WTC11 (cell line): ENCODE measurements around the gene GAL3ST3. TPM values are rescaled to one million over a fixed set of nuclear protein-coding genes. Genes with fewer than 3 reads are reported as not detected.
A peak's percentile ranks its signal among the peaks of the same experiment; 100 is the strongest.

Experiments
- ATAC-seq: fragments of 200-7000 bp; cut with Tn5 transposase; 2 replicates; pipeline ENCODE4 v1.10.0; 2021; ENCODE audit warnings: mild to moderate bottlenecking, moderate library complexity
- CTCF ChIA-PET: fragments of 300-600 bp; sonication (Branson Sonifier 250); formaldehyde crosslinking; loops from one replicate; lab custom pipeline; 2021; ENCODE audit warnings: antibody characterized with exemption; lab: Charles Lee
- POLR2A ChIA-PET: fragments of 350-600 bp; sonication (Branson Sonifier 250); formaldehyde crosslinking; loops from one replicate; lab custom pipeline; 2021; ENCODE audit warnings: antibody characterized with exemption; lab: Charles Lee
- DNase-seq: peaks from one replicate; pipeline ENCODE4 v3.0.0; 2021; ENCODE audit warnings: low spot score
- H3K27ac Mint-ChIP-seq: 2 replicates; pipeline ENCODE4 v1.8.0; 2021; ENCODE audit warnings: mixed read lengths
- H3K27me3 Mint-ChIP-seq: 2 replicates; pipeline ENCODE4 v1.8.0; 2021; ENCODE audit warnings: low read depth, mild to moderate bottlenecking, moderate library complexity, mixed read lengths
- H3K36me3 Mint-ChIP-seq: 2 replicates; pipeline ENCODE4 v1.8.0; 2021; ENCODE audit warnings: mixed read lengths
- H3K4me1 Mint-ChIP-seq: 2 replicates; pipeline ENCODE4 v1.8.0; 2022; ENCODE audit warnings: mixed read lengths
- H3K4me3 Mint-ChIP-seq: 2 replicates; pipeline ENCODE4 v1.8.0; 2021; ENCODE audit warnings: mild to moderate bottlenecking, moderate library complexity, mixed read lengths
- H3K9me3 Mint-ChIP-seq: 2 replicates; pipeline ENCODE4 v1.8.0; 2021; ENCODE audit warnings: mixed read lengths
- MYBL2 ChIP-seq: sonication (generic); formaldehyde crosslinking; IDR thresholded peaks from 2 replicates; pipeline ENCODE4 v1.8.1; 2023; ENCODE audit warnings: mild to moderate bottlenecking, moderate library complexity, missing genetic modification reagents
- NFATC4 ChIP-seq: fragments of 250-450 bp; sonication (Bioruptor Pico); IDR thresholded peaks from 2 replicates; pipeline ENCODE4 v1.9.0; 2021; ENCODE audit warnings: mild to moderate bottlenecking
- NR1H2 ChIP-seq: sonication (generic); formaldehyde crosslinking; IDR thresholded peaks from 2 replicates; pipeline ENCODE4 v1.9.0; 2021; ENCODE audit warnings: mild to moderate bottlenecking, moderate library complexity, missing genetic modification reagents
- total RNA-seq: library from RNA; stranded (reverse); gene quantifications from 3 replicates; pipeline ENCODE4 v1.2.3, GENCODE V29; 2021
- TF ChIP-seq, protein P1 (sequence below): fragments of 250-450 bp; sonication (Bioruptor Pico); IDR thresholded peaks from 2 replicates; pipeline ENCODE4 v1.9.0; 2021; ENCODE audit warnings: mild to moderate bottlenecking, borderline replicate concordance
- TF ChIP-seq, protein P2 (sequence below): sonication (generic); formaldehyde crosslinking; IDR thresholded peaks from 2 replicates; pipeline ENCODE4 v1.8.1; 2023; ENCODE audit warnings: mild to moderate bottlenecking, missing genetic modification reagents, borderline replicate concordance
- TF ChIP-seq, protein P3 (sequence below): sonication (generic); formaldehyde crosslinking; IDR thresholded peaks from 2 replicates; pipeline ENCODE4 v1.8.0; 2022; ENCODE audit warnings: mild to moderate bottlenecking, missing genetic modification reagents
- TF ChIP-seq, protein P4 (sequence below): sonication (generic); formaldehyde crosslinking; IDR thresholded peaks from 2 replicates; pipeline ENCODE4 v1.8.0; 2022; ENCODE audit warnings: mild to moderate bottlenecking, missing genetic modification reagents
- TF ChIP-seq, protein P5 (sequence below): sonication (generic); formaldehyde crosslinking; IDR thresholded peaks from 2 replicates; pipeline ENCODE4 v1.8.1; 2023; ENCODE audit warnings: mild to moderate bottlenecking, missing genetic modification reagents
- TF ChIP-seq, protein P6 (sequence below): sonication (generic); formaldehyde crosslinking; conservative IDR thresholded peaks from 2 replicates; pipeline ENCODE4 v1.8.1; 2022; ENCODE audit warnings: mild to moderate bottlenecking, missing genetic modification reagents

Gene GAL3ST3
- total RNA-seq, 1 experiment from 2014 or later = 21.3 TPM

DNA sequence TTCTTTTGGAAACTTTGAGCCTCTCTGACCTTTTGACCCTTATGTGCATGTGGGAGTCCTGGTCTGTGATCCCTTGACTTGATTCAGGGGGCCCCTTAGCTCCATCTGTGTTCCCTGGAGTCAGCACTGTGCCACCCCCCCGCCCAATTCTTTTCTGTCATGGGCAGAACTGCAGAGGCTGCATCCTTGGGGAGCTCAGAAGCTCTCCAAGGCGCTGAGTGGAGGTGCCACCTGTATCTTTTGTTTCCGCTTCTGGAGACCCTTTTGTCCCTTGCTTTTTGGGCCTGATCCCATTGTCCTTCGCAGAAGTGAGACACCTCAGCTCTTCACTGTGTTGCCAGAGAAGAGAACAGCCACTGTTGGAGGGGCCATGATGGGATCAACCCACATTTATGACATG is 18.7 kb upstream of the GAL3ST3 start:
- DNase-seq (no peak), ATAC-seq (no peak)
- 0 out of 2 replicates have a peak, but pooled peaks cover 3% of the 10 kb centered on the region for H3K9me3 Mint-ChIP-seq
- ChIA-PET POLR2A (no interaction called here), CTCF (interaction anchor here (0.7 to 4.7 kb wide), 9 partner anchors 8 to 215 kb away, joined by 3 to 43 read pairs (median 4); partner anchors contain the start of gene SF3B2)
- H3K27me3 Mint-ChIP-seq = no peaks in the 10 kb centered on the region
- no peak for TF ChIP-seq NR1H2 (CRISPR knock-in tag)
- no peak for TF ChIP-seq MYBL2 (CRISPR knock-in tag)
- TF ChIP-seq, protein P1, sequence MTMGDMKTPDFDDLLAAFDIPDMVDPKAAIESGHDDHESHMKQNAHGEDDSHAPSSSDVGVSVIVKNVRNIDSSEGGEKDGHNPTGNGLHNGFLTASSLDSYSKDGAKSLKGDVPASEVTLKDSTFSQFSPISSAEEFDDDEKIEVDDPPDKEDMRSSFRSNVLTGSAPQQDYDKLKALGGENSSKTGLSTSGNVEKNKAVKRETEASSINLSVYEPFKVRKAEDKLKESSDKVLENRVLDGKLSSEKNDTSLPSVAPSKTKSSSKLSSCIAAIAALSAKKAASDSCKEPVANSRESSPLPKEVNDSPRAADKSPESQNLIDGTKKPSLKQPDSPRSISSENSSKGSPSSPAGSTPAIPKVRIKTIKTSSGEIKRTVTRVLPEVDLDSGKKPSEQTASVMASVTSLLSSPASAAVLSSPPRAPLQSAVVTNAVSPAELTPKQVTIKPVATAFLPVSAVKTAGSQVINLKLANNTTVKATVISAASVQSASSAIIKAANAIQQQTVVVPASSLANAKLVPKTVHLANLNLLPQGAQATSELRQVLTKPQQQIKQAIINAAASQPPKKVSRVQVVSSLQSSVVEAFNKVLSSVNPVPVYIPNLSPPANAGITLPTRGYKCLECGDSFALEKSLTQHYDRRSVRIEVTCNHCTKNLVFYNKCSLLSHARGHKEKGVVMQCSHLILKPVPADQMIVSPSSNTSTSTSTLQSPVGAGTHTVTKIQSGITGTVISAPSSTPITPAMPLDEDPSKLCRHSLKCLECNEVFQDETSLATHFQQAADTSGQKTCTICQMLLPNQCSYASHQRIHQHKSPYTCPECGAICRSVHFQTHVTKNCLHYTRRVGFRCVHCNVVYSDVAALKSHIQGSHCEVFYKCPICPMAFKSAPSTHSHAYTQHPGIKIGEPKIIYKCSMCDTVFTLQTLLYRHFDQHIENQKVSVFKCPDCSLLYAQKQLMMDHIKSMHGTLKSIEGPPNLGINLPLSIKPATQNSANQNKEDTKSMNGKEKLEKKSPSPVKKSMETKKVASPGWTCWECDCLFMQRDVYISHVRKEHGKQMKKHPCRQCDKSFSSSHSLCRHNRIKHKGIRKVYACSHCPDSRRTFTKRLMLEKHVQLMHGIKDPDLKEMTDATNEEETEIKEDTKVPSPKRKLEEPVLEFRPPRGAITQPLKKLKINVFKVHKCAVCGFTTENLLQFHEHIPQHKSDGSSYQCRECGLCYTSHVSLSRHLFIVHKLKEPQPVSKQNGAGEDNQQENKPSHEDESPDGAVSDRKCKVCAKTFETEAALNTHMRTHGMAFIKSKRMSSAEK (CRISPR knock-in tag) = no peak
- peak overlapping the region; percentile 69 for H3K27ac Mint-ChIP-seq
- no peak overlapping the region for H3K4me3 Mint-ChIP-seq
- H3K4me1 Mint-ChIP-seq = peaks cover 26% of the 10 kb centered on the region
- peaks cover 60% of the 10 kb centered on the region for H3K36me3 Mint-ChIP-seq

DNA sequence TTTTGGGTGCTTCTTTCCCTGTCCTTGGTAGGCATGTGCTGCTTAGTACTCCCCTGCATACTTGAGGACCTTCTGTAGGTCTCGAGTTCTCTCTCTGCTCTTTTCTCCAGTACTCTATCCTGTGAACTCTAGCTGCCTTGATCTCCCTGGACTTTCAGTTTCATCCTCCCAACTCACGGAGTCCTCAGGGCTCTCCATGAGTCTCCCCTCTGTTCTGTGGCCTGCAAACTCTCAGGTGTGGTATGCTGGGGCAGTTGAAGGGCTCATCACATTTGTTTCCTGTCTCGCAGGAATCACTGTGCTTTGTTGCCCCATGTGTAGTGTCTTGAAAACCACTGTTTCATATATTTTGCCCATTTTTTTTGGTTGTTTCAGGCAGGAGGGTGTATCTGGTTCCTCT is 17.8 kb upstream of the GAL3ST3 start:
- Mint-ChIP-seq H3K4me1 (peaks cover 19% of the 10 kb centered on the region), H3K9me3 (0 out of 2 replicates have a peak, but pooled peaks cover 3% of the 10 kb centered on the region), H3K4me3 (no peak overlapping the region), H3K36me3 (peaks cover 64% of the 10 kb centered on the region), H3K27me3 (no peaks in the 10 kb centered on the region), H3K27ac (peak overlapping the region; percentile 22; the same call in 1 of the 2 replicates)
- no peak for TF ChIP-seq NFATC4 (CRISPR knock-in tag)
- TF ChIP-seq, protein P2, sequence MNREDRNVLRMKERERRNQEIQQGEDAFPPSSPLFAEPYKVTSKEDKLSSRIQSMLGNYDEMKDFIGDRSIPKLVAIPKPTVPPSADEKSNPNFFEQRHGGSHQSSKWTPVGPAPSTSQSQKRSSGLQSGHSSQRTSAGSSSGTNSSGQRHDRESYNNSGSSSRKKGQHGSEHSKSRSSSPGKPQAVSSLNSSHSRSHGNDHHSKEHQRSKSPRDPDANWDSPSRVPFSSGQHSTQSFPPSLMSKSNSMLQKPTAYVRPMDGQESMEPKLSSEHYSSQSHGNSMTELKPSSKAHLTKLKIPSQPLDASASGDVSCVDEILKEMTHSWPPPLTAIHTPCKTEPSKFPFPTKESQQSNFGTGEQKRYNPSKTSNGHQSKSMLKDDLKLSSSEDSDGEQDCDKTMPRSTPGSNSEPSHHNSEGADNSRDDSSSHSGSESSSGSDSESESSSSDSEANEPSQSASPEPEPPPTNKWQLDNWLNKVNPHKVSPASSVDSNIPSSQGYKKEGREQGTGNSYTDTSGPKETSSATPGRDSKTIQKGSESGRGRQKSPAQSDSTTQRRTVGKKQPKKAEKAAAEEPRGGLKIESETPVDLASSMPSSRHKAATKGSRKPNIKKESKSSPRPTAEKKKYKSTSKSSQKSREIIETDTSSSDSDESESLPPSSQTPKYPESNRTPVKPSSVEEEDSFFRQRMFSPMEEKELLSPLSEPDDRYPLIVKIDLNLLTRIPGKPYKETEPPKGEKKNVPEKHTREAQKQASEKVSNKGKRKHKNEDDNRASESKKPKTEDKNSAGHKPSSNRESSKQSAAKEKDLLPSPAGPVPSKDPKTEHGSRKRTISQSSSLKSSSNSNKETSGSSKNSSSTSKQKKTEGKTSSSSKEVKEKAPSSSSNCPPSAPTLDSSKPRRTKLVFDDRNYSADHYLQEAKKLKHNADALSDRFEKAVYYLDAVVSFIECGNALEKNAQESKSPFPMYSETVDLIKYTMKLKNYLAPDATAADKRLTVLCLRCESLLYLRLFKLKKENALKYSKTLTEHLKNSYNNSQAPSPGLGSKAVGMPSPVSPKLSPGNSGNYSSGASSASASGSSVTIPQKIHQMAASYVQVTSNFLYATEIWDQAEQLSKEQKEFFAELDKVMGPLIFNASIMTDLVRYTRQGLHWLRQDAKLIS (CRISPR knock-in tag) = no peak
- TF ChIP-seq, protein P3, sequence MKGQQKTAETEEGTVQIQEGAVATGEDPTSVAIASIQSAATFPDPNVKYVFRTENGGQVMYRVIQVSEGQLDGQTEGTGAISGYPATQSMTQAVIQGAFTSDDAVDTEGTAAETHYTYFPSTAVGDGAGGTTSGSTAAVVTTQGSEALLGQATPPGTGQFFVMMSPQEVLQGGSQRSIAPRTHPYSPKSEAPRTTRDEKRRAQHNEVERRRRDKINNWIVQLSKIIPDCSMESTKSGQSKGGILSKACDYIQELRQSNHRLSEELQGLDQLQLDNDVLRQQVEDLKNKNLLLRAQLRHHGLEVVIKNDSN = no peak
- TF ChIP-seq, protein P1 (CRISPR knock-in tag) = no peak
- TF ChIP-seq, protein P4, sequence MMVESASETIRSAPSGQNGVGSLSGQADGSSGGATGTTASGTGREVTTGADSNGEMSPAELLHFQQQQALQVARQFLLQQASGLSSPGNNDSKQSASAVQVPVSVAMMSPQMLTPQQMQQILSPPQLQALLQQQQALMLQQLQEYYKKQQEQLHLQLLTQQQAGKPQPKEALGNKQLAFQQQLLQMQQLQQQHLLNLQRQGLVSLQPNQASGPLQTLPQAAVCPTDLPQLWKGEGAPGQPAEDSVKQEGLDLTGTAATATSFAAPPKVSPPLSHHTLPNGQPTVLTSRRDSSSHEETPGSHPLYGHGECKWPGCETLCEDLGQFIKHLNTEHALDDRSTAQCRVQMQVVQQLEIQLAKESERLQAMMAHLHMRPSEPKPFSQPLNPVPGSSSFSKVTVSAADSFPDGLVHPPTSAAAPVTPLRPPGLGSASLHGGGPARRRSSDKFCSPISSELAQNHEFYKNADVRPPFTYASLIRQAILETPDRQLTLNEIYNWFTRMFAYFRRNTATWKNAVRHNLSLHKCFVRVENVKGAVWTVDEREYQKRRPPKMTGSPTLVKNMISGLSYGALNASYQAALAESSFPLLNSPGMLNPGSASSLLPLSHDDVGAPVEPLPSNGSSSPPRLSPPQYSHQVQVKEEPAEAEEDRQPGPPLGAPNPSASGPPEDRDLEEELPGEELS (CRISPR knock-in tag) = no peak
- TF ChIP-seq, protein P5, sequence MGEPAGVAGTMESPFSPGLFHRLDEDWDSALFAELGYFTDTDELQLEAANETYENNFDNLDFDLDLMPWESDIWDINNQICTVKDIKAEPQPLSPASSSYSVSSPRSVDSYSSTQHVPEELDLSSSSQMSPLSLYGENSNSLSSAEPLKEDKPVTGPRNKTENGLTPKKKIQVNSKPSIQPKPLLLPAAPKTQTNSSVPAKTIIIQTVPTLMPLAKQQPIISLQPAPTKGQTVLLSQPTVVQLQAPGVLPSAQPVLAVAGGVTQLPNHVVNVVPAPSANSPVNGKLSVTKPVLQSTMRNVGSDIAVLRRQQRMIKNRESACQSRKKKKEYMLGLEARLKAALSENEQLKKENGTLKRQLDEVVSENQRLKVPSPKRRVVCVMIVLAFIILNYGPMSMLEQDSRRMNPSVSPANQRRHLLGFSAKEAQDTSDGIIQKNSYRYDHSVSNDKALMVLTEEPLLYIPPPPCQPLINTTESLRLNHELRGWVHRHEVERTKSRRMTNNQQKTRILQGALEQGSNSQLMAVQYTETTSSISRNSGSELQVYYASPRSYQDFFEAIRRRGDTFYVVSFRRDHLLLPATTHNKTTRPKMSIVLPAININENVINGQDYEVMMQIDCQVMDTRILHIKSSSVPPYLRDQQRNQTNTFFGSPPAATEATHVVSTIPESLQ (CRISPR knock-in tag) = no peak
- TF ChIP-seq, protein P6, sequence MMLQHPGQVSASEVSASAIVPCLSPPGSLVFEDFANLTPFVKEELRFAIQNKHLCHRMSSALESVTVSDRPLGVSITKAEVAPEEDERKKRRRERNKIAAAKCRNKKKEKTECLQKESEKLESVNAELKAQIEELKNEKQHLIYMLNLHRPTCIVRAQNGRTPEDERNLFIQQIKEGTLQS (CRISPR knock-in tag) = no peak
- DNase-seq = no peak
- POLR2A ChIA-PET = no interaction called here
- CTCF ChIA-PET = interaction anchor here (1.6 to 4.7 kb wide), 3 partner anchors 9 to 68 kb away, joined by 5 to 43 read pairs (median 23); no protein-coding TSS in a partner anchor
- ATAC-seq = no peak
